ENCODE results near the gene CYTH1.

CYTH1 gene

GRCh38 chr17:78687125-78687524 is 94.9 kb downstream of the CYTH1 start:
- TF ChIP-seq CTCF (IDR thresholded peaks at IDR 0.05; ENCODE audit: low read depth, low read length) = no peak
- no peak for DNase-seq (ENCODE audit: extremely low read depth, low read depth)

GRCh38 chr17:78684026-78684425 is 98.0 kb downstream of the CYTH1 start:
- no peak for TF ChIP-seq CTCF (IDR thresholded peaks at IDR 0.05; ENCODE audit: low read depth, low read length)
- DNase-seq (ENCODE audit: extremely low read depth, low read depth) = no peak

- no peak for TF ChIP-seq CTCF (IDR thresholded peaks at IDR 0.05; ENCODE audit: low read depth, low read length)
- DNase-seq (ENCODE audit: extremely low read depth, low read depth) = no peak
Observed at GRCh38 chr17:78683408-78683961, 98.6 kb downstream of the CYTH1 start.

- no peak for DNase-seq (ENCODE audit: extremely low read depth, low read depth)
- TF ChIP-seq CTCF (IDR thresholded peaks at IDR 0.05; ENCODE audit: low read depth, low read length) = no peak
Observed at GRCh38 chr17:78682363-78682762, 99.7 kb downstream of the CYTH1 start.

- no peak for DNase-seq (ENCODE audit: extremely low read depth, low read depth)
- no peak for TF ChIP-seq CTCF (IDR thresholded peaks at IDR 0.05; ENCODE audit: low read depth, low read length)
Observed at GRCh38 chr17:78680436-78680835, 101.6 kb downstream of the CYTH1 start.

GRCh38 chr17:78679495-78680395 is 102.3 kb downstream of the CYTH1 start:
- no peak for TF ChIP-seq CTCF (IDR thresholded peaks at IDR 0.05; ENCODE audit: low read depth, low read length)
- no peak for DNase-seq (ENCODE audit: extremely low read depth, low read depth)

- no peak for DNase-seq (ENCODE audit: extremely low read depth, low read depth)
- no peak for TF ChIP-seq CTCF (IDR thresholded peaks at IDR 0.05; ENCODE audit: low read depth, low read length)
Observed at GRCh38 chr17:78678711-78679110, 103.4 kb downstream of the CYTH1 start.

Measured in AG09319 (cell line).